GM19395 (cell line): ENCODE data around the gene PRPF31.
A peak's percentile ranks its signal among the peaks of the same experiment; 100 is the strongest.

Experiments used
- ATAC-seq: cut with Tn5 transposase; IDR thresholded peaks from one replicate; pipeline ENCODE4 v1.9.1; 2021; ENCODE audit warnings: mild to moderate bottlenecking, moderate library complexity; ENCODE audit not compliant: unreplicated experiment

The PRPF31 gene

GRCh38 chr19:54106716-54107115 lies 8.8 kb upstream of the PRPF31 start:
- ATAC-seq, result no peak

GRCh38 chr19:54107876-54108490 lies 7.6 kb upstream of the PRPF31 start:
- ATAC-seq, result no peak

- ATAC-seq, result no peak
Measured at GRCh38 chr19:54108496-54108895, 7.1 kb upstream of the PRPF31 start.

GRCh38 chr19:54109651-54110050 lies 5.9 kb upstream of the PRPF31 start:
- ATAC-seq, result no peak

- peak; percentile 34 for ATAC-seq
Measured at GRCh38 chr19:54114340-54115108, 1.0 kb upstream of the PRPF31 start.

- no peak for ATAC-seq
Measured at GRCh38 chr19:54121259-54121658, 5.7 kb downstream of the PRPF31 start.

GRCh38 chr19:54123682-54124081 lies 8.1 kb downstream of the PRPF31 start:
- ATAC-seq, result no peak

GRCh38 chr19:54124393-54124792 lies 8.8 kb downstream of the PRPF31 start:
- no peak for ATAC-seq

GRCh38 chr19:54125713-54126112 lies 10.2 kb downstream of the PRPF31 start:
- ATAC-seq, result no peak

GRCh38 chr19:54127688-54128440 lies 12.3 kb downstream of the PRPF31 start:
- ATAC-seq, result no peak

- ATAC-seq, result no peak
Measured at GRCh38 chr19:54128441-54128725, 12.8 kb downstream of the PRPF31 start.

GRCh38 chr19:54128796-54129616 lies 13.5 kb downstream of the PRPF31 start:
- ATAC-seq, result no peak

- ATAC-seq, result no peak
Measured at GRCh38 chr19:54129617-54129996, 14.1 kb downstream of the PRPF31 start.

GRCh38 chr19:54133312-54133956 lies 17.9 kb downstream of the PRPF31 start:
- ATAC-seq, result no peak

- ATAC-seq, result no peak
Measured at GRCh38 chr19:54133957-54134590, 18.5 kb downstream of the PRPF31 start.

- ATAC-seq, result peak; percentile 2
Measured at GRCh38 chr19:54136086-54136863, 20.7 kb downstream of the PRPF31 start.

GRCh38 chr19:54136864-54137698 lies 21.5 kb downstream of the PRPF31 start:
- peak; percentile 82 for ATAC-seq

- ATAC-seq, result no peak
Measured at GRCh38 chr19:54137699-54138488, 22.3 kb downstream of the PRPF31 start, which contains the start of gene CNOT3. Gene CNOT3 (plus strand): TSS chr19:54137762. CDS start chr19:54142979, 5,217 bp downstream.
